A673 (cell line): ENCODE measurements around the gene BPIFA1. TPM values are rescaled to one million over a fixed set of nuclear protein-coding genes. Genes with fewer than 3 reads are reported as not detected.
A peak's percentile ranks its signal among the peaks of the same experiment; 100 is the strongest.

ENCODE experiments used
- BruUV-seq: library from RNA; stranded (reverse); fragments of 400-500 nt; replicated peaks from 2 replicates; lab custom pipeline; 2021; lab: Mats Ljungman, UMichigan
- CTCF ChIA-PET: fragments of 300-600 bp; sonication (Branson Sonifier 250); formaldehyde crosslinking; loops from one replicate; lab custom pipeline; 2022; ENCODE audit warnings: antibody characterized with exemption; lab: Charles Lee
- POLR2A ChIA-PET: fragments of 300-600 bp; sonication (Branson Sonifier 250); formaldehyde crosslinking; loops from one replicate; lab custom pipeline; 2022; ENCODE audit warnings: antibody characterized with exemption; ENCODE audit not compliant: low non-redundant PET; lab: Charles Lee
- DNase-seq: peaks from one replicate; pipeline ENCODE4 v3.0.0-alpha.2; 2015; ENCODE audit warnings: low spot score
- H3K27ac ChIP-seq: fragments of 200-600 bp; sonication (generic); 2 replicates; pipeline ENCODE4 v1.5.1; 2016; ENCODE audit warnings: mixed run types, low read depth, mild to moderate bottlenecking, mixed read lengths, antibody characterized with exemption, low read length; ENCODE audit not compliant: poor library complexity, severe bottlenecking
- H3K27me3 ChIP-seq: fragments of 200-600 bp; sonication (generic); replicated peaks from 2 replicates; pipeline ENCODE4 v1.6.1; 2017; ENCODE audit warnings: mixed run types, low read depth, mild to moderate bottlenecking, mixed read lengths, antibody characterized with exemption, low read length; ENCODE audit not compliant: insufficient read depth, poor library complexity
- H3K36me3 ChIP-seq: fragments of 200-600 bp; sonication (generic); 2 replicates; pipeline ENCODE4 v1.6.1; 2016; ENCODE audit warnings: mixed run types, mild to moderate bottlenecking, mixed read lengths, antibody characterized with exemption, low read length; ENCODE audit not compliant: insufficient read depth, poor library complexity, severe bottlenecking
- H3K4me1 ChIP-seq: fragments of 200-600 bp; sonication (generic); 2 replicates; pipeline ENCODE4 v1.6.1; 2017; ENCODE audit warnings: mixed run types, mild to moderate bottlenecking, mixed read lengths, antibody characterized with exemption, low read length; ENCODE audit not compliant: insufficient read depth, poor library complexity, severe bottlenecking
- H3K4me3 ChIP-seq: fragments of 200-600 bp; sonication (generic); 2 replicates; pipeline ENCODE4 v1.5.1; 2016; ENCODE audit warnings: low read depth, mixed run types, mild to moderate bottlenecking, mixed read lengths, low read length; ENCODE audit not compliant: poor library complexity, severe bottlenecking
- H3K9me3 ChIP-seq: fragments of 200-600 bp; sonication (generic); 2 replicates; pipeline ENCODE4 v1.6.1; 2016; ENCODE audit warnings: mixed run types, low read depth, mild to moderate bottlenecking, mixed read lengths, antibody characterized with exemption, low read length; ENCODE audit not compliant: poor library complexity, severe bottlenecking
- EZH2 ChIP-seq: fragments of 200-600 bp; sonication (generic); IDR thresholded peaks from 2 replicates; pipeline ENCODE4 v1.6.1; 2017; ENCODE audit warnings: borderline replicate concordance, low read depth, mild to moderate bottlenecking, mixed read lengths, antibody characterized with exemption, low read length; ENCODE audit not compliant: poor library complexity, severe bottlenecking
- intact Hi-C: fragments of 100-400 bp; cut with micrococcal nuclease; formaldehyde crosslinking; loops from one replicate; pipeline ENCODE4 v1.10.0; 2022; ENCODE audit not compliant: unreplicated experiment
- total RNA-seq: library from RNA; stranded (reverse); gene quantifications from 2 replicates; pipeline ENCODE4 v1.2.3, GENCODE V29; 2021
- TF ChIP-seq, protein P1 (sequence below): fragments of 300-800, 200-600 bp; sonication (generic); conservative IDR thresholded peaks from 2 replicates; pipeline ENCODE4 v1.5.1; 2017; ENCODE audit warnings: low read depth, mild to moderate bottlenecking, antibody characterized with exemption, low read length, moderate library complexity, mixed read lengths

Gene BPIFA1
- total RNA-seq, 1 experiment from 2014 or later: not detected

DNA sequence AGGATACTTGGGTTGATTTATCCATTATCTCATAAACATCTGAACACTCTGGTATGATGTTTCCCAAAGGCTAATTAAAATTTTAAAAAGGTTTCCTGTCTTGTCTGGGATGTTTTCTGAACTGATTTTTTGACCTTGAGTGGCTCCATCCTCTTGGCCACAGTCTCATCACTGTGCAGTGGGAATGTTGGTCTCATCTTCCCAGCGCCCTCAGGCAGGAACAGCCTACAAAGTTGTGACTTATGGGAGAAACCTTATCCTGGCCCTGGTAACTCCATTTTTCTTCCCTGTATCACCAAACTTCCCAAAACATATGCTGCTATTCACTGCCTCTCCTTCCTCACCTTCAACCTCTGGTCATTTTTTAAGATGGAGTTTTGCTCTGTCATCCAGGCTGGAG is 25.4 kb upstream of the BPIFA1 start:
- H3K4me1 ChIP-seq: no peaks in the 10 kb centered on the region
- H3K36me3 ChIP-seq: no peaks in the 10 kb centered on the region
- no peaks in the 10 kb centered on the region for H3K9me3 ChIP-seq
- intact Hi-C loops: no loop called here
- BruUV-seq: no TSS peak
- H3K4me3 ChIP-seq: no peak overlapping the region
- DNase-seq: no peak
- H3K27ac ChIP-seq: no peak overlapping the region
- ChIA-PET CTCF (no interaction called here), POLR2A (no interaction called here)
- TF ChIP-seq, protein P1, sequence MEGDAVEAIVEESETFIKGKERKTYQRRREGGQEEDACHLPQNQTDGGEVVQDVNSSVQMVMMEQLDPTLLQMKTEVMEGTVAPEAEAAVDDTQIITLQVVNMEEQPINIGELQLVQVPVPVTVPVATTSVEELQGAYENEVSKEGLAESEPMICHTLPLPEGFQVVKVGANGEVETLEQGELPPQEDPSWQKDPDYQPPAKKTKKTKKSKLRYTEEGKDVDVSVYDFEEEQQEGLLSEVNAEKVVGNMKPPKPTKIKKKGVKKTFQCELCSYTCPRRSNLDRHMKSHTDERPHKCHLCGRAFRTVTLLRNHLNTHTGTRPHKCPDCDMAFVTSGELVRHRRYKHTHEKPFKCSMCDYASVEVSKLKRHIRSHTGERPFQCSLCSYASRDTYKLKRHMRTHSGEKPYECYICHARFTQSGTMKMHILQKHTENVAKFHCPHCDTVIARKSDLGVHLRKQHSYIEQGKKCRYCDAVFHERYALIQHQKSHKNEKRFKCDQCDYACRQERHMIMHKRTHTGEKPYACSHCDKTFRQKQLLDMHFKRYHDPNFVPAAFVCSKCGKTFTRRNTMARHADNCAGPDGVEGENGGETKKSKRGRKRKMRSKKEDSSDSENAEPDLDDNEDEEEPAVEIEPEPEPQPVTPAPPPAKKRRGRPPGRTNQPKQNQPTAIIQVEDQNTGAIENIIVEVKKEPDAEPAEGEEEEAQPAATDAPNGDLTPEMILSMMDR: no peak
- TF ChIP-seq EZH2: no peak
- H3K27me3 ChIP-seq: peaks cover 55% of the 10 kb centered on the region

DNA sequence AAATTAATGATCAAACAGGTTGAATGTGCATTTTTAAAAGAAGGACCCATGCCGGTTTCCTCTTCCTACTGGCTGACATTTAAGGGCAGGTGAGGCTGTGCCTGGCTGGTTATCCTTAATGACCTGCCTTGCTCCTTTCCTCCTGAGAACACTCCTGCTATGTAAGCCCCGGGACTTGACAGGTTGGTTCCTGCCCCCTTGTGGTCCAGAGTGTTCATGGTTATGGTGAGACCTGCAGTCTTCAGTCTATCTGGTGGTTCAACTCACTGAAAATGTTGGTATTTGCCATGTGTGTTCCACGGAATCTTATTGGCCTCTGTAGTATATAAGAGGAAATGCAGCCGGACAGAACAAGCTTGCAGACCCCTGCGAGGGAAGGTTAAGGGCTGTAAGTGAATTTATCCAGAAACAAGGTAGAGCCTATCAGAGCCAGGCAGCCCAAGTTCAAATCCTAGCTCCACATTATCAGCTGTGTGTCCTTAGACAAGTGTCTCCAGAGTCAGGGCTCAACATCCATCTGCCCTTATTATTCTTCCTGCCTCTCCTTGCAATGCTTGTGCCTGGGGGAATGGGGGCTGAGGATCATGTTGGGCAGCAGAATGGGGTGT is 23.9 kb upstream of the BPIFA1 start:
- BruUV-seq: no TSS peak
- CTCF ChIA-PET: no interaction called here
- Histone ChIP-seq H3K4me3 (no peak overlapping the region), H3K27me3 (peaks cover 56% of the 10 kb centered on the region), H3K27ac (no peak overlapping the region), H3K4me1 (no peaks in the 10 kb centered on the region), H3K36me3 (no peaks in the 10 kb centered on the region), H3K9me3 (no peaks in the 10 kb centered on the region)
- no peak for TF ChIP-seq EZH2
- TF ChIP-seq, protein P1: peak; percentile 51
- intact Hi-C loops: loop anchor here (2.0 kb wide), 1 partner anchor 309 kb away; no protein-coding TSS in a partner anchor
- POLR2A ChIA-PET: no interaction called here
- peak; percentile 53 for DNase-seq

DNA sequence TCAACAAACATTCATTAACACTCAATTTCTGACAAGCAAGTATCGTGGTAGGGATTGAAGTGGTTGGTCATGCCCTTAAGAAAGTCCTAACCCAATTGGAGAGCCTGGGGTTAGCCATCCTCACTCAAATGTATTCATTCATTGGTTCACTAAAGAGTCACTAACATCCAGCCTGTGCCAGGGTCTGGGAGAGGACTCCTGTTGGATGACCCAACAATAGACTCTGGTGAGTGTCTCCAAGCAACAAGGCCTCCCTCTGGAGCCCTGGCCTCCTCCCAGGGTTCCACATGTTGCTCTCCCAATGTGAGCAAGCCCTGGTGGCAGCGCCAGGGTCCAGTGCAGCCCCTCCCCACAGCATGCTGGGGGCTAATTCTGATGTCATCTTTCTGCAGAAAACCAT is 18.7 kb upstream of the BPIFA1 start, which contains the start of gene BPIFA3:
TSS of gene BPIFA3 (plus strand) at position 301 of the 400 bp plus-strand sequence. CDS start 185 bp downstream, outside the sequence.
- Histone ChIP-seq H3K27ac (no peak within 1 kb of the TSS), H3K36me3 (no peaks in the 10 kb centered on the region), H3K4me1 (no peaks in the 10 kb centered on the region), H3K27me3 (peaks cover 82% of the 10 kb centered on the region), H3K9me3 (no peaks in the 10 kb centered on the region), H3K4me3 (no peak within 1 kb of the TSS)
- no TSS peak for BruUV-seq
- no peak for DNase-seq
- ChIA-PET POLR2A (no interaction called here), CTCF (no interaction called here)
- intact Hi-C loops: no loop called here
- TF ChIP-seq EZH2: no peak
- TF ChIP-seq, protein P1: no peak
